GM20431 (cell line): Measurements from ENCODE around the gene EME2.

ENCODE experiments used
- in situ Hi-C: fragments of 300-500 bp; cut with MseI, MboI; formaldehyde crosslinking; loops from one replicate; pipeline ENCODE4 v1.15.0; 2020; ENCODE audit warnings: low sequenced_read_pairs; ENCODE audit not compliant: unreplicated experiment

The EME2 gene

DNA sequence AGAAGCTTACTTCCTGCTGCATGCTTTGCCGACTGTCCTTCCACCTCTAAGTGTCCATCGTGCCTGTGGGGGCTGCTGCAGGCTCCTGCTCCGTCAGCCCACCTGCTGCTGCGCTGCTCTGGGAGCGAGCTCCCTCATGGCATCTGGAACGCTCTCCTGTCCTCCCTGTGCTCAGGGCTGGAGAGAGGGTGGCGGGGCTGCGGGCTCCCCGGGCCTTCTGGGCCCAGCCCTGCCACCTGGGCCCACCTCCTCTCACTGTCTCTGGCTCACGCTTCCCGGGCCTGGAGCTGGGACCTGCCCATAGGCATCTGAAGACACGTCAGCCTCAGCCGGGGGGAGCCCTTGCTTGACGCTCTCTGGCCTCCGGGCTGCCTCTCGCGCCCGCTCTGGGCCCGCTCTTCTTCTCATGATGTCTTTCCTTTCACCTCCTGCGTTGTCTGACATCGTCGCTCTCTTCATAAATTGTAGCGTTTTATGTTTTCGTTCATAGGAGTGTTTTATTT is 28.2 kb upstream of the EME2 start:
- in situ Hi-C loops, result no loop called here

DNA sequence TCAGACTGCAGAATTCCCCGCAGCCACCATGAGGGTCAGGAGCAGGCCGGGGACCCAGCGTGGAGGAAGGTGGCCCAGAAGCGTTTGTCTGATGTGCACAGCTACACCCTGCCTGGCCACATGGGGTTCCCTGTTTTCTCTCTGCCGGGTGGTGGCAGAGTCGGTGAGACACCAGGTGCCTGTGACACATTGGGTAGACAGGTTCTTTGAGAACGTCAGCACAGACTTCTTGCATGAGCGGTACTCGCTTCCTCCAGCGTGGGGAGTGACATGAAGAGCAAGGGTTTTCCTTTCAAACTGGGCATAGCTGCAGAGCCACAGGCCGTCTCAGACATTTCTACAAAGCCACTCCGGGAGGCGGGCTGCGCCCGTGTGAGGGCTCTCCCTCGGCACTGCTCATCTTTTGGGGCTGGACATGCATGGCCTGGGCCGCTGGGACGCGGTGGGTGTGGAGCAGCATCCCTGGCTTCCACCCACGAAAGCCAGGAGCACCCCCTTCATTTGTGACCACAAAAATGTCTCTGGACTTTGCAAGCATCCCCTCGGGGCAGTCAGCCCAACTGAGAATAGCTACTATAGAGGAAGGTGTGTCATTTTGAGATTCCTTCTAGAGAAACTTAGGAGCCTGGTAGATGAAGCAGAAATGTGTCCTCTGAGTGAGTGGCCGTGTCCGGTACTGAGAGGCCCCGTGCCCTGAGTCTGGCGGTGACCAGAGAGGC is 27.3 kb upstream of the EME2 start:
- in situ Hi-C loops, result no loop called here

DNA sequence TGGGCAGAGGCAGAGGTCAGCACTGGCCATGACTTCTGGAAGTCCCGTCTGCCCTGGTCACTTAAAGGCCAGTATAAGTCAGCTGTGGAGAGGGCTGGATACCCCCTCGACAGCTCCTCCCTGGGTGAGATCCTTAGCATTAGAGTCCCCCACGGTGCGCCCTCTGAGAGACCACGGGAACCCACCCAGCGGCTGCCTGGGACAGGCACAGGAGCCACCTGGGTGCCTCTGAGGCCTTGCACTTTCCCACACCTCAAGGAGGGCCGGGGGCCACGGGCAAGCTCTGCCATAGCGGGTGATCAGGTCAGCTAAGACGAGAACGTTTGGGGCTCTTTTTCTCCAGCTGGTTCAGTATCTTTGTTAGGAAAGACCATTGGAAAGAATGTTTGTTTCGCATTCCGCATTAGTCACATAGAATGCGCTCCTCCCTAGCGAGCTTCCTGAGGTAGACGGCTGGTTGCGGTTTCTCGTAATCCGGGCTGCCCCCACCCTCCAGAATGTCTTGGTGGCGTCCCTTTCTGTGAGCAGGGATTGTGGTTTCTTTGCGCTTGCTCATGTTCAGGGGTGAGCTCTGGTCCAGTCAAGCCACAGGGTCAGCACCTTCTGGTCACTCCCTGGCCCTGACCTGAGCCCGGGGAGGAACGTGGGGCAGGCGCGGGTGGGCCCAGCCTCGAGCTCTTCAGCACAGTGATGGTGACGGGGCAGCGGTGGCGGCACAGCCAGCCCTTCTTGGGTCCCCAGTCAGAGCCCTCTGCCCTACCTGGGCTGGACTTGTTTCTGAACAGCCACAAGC is 26.5 kb upstream of the EME2 start:
- in situ Hi-C loops, result no loop called here

DNA sequence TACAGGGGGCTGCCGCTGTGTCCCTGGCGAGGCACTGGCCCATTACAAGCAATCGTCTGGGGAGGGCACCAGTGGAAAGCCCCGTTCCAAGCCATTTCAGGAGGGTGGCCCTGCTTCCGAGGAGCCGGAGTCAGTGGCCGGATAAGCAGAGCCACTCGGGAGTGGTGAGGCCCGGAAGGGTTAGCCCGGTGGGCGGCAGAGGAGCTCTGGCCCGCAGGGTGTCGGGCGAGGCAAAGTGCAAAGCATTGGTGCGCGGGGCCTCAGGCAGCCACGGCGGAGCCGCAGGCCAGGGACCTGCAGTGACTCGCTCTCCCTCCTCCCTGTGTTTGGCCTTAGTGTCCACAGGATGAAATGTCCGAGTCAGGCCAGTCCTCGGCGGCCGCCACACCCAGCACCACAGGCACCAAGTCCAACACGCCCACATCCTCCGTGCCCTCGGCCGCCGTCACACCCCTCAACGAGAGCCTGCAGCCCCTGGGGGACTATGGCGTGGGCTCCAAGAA is 25.9 kb upstream of the EME2 start:
- in situ Hi-C loops, result no loop called here

DNA sequence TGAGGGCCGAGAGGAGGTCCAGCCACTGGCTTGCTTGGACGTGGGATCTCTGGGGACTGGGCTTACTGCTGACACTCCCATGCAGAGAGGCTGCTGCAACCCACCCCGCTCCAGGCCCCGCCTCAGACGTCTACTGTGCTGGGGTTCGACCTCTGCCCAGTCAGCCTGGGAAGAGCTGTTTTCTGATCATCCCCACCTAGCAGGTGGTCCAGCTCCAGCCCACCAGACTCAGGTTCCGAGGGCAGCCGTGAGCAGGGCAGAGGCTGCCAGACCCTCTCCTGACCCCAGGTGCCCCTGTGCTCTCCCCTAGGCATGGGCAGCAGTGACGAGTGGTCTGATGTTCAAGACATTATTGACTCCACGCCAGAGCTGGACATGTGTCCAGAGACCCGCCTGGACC is 24.7 kb upstream of the EME2 start:
- in situ Hi-C loops, result no loop called here

DNA sequence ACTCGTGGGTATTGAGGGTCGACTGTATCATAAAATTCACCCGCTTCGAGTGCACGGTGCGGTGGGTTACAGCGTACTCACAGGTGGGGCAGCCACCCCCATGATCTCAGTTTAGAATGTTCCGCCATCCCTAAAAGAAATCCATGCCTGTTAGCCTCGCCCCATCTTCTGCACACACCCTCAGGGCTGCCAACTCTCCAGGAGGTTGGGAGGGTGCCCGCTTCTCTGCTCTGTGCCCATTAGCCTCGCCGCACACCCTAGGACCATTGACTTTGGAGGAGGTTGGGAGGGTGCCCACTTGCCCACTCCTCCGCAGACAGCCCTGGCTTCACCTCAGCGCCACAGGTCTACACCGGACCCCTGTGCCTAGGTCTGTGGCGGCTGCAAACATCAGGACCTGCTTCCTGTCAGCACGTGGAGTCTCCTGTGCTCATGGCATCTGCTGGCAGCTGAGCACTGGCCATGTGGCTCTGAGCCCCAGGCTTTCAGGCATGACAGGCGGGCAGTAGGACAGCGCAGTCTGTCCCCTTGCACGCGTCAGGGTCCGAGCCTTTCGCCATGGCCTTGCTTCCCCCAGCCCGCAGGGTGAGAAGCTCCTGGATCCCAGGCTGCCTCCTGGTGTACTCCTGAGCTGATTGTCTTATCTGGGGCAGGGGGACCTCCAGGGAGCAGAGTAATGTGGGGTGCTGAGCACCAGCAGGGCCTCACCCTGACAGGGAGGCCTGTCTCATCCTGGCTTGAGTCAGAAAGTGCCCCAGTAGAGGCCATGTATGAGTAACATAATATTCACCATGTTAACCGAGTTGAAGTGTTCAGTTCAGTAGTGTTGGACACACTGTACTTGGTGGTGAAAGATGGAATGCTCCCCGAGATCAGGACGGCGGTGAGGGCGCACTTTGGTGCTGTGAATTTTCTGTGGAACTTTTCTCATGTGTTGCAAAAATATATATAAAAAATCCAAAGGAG is 23.2 kb upstream of the EME2 start:
- in situ Hi-C loops, result no loop called here

DNA sequence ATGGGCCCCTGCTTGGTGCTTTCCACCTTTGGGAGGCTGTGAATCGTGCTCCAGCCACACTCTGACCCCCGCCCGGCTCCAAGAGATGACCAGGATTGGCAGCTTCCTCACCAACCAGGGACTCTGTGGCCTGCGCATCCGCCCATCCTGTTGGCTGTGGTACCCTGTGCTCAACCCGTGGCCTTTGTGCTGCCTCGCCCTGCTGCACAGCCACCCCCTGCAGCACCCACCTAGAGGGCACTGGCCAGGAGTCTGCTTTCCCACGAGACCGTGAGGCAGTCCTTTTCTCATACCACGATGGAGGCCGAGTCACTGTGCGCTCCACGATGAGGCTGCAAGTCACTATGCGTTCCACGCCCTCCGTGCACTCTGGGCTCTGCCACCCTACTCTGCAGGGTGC is 20.7 kb upstream of the EME2 start:
- in situ Hi-C loops, result no loop called here

DNA sequence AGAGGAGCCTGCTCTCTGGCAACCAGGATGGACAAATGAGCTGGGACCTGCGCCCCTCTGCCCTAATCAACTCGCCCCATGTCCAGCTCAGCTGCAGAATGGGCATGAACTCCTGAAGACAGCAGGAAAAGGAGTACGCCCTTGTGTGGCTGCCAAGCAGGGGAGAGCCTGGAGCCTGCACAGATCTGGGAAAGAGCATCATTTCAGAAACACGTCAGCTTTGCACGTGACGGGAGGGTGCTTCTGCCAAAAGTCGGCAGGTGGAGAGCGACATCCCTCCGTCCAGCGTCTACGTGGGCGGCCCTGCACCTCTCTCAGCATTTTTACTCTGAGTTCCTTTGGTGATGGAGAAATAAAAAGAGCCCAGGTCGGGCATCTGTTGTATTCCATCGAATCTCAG is 19.8 kb upstream of the EME2 start:
- in situ Hi-C loops, result no loop called here

DNA sequence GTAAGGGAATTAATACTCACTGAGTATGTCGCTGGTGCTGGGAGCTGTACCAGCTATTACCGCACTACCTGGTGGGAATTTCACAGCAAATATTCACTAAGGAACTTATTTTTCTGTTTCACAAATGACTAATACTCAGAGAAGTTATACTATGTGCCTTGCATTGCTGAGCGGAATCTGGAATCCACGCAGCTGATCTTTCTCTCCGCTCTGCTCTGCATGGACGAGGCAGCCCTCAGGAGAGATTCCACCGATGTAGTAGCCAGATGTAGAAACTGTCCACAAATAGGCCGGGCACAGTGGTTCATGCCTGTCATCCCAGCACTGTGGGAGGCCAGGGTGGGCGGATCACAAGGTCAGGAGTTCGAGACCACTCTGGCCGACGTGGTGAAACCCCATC is 18.4 kb upstream of the EME2 start:
- in situ Hi-C loops, result no loop called here

DNA sequence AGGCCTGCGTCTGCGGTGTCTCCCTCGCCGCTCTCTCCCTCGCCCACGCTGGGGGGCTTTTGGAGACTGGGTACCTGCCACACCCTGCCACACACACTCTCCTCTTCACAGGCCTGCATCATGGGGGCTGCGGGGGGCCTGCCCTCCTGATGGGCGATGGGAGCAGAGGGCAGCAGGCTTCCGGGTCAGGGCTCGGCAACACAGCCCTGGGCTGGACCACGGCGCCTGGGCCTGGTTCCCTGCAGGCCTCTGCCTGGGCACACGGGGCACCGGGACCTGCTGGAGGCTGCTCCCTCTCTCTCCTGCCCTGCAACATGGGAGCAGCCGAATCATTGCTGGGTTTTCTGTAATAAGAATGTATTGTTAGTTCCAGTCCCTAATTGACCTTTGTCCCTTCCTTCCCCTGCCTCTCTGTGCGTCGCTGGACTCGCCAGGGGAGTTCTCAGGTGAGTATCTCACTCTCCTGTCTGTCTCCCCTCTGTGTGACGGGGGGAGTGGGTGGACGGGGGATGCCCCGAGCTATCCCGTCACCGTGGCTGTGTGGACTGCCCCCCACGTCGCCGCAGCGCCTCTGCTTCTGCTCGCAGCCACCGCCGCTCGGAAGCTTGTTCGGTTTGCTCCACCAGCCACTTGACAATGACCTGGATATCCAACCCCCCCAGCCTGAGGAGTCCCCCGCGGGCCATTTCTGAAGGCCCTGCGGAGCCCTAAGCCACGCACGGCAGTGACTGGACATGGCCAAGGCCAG is 14.7 kb upstream of the EME2 start:
- in situ Hi-C loops, result no loop called here

DNA sequence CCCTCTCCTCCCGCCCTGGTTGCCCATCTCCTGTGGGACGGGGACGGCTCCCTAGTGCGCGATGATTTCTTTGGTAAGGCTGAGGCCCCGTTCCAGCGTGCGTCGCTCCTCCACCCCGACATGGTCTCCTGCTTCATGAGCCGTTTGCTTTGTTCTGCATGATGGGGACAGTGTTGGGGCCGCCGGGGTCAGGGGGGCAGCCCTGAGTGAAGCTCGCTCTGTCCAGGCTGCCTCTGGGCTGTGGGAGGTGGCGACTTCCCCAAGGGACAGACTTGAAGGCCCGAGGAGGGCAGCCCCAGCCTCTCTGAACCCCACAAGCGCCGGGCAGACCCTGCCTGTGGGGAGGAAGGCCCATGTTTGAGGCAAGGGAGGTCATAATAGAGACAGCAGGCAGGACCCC is 13.7 kb upstream of the EME2 start:
- in situ Hi-C loops, result no loop called here

DNA sequence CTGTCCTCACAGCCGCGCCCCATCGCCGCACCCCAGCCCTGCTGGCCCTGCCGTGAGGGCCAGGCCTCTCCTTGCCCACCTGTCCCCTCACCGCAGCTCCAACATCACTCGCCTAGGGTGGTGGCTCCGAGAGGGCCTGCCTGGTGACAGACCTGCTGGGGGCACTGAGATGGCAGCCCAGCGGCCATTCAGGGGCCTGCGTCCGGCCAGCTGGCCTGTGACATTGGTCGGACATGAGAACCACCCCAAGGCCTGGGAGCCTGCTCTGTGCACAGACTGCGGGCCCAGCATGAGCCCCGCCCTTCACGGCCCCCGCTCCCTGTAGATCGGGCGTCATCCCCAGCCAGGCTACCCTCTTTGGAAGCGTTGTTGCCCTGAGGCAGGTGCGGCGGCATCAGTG is 13.1 kb upstream of the EME2 start:
- in situ Hi-C loops, result no loop called here

DNA sequence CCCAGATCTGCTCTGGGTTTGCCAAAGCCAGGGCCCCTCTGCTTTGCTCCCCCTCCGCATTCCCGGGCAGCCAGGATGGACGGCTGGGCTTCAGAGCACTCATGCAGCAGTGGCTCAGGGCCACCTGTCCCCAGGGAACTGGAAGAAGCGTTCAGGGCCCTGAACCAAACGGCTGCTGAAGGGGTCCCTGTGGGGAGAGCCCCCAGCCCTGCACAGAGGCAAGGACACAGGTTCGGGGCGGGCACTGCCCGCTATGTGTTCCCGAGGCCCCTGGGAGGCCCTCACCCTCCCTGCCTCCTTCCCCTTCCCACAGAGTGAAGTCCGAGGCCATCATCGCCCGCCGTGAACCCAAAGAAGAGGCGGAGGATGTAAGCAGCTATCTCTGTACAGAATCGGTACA is 11.7 kb upstream of the EME2 start:
- in situ Hi-C loops, result no loop called here

DNA sequence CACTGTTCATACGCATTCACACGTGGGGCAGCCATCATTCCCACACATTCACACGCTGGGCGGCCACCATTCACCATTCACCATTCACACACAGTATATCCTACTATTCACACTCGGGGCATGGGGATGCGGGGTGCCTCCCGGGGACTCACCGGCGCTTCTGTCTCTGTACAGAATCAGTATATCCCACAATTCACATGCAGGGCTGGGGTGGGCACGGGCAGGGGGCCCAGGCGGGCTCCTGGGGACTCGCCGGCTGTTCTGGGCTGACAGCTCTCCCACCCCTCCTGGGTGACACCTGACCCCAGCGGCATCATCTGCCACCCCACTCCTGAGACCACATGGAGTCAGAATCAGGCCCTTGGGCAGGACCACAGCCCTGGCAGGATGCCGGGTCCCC is 10.9 kb upstream of the EME2 start:
- in situ Hi-C loops, result no loop called here

DNA sequence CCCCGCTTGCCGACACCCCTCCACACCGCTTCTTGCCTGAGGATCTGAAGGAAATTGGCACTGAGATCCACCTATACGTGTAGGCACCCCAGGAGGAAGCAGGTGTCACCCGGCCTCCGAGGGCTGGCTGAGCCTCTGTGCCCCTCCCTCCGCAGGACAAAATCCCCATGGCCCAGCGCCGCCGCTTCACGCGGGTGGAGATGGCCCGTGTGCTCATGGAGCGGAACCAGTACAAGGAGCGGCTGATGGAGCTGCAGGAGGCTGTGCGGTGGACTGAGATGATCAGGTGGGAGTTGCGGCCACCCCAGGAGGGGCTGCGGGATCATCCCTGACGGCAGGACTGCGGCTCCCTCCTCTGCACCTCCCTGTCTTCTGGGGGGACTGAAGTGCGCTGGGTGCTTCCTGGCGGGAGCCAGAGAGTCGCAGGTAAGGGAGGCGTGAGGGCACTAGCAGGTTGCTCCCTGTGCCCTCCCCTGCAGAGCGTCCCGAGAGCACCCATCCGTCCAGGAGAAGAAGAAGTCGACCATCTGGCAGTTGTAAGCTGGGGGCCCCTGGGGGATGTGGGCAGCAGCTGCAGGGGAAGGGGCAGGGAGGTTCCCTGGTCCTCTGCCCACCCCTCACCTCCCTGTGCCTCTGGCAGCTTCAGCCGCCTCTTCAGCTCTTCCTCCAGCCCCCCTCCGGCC is 10.3 kb upstream of the EME2 start:
- in situ Hi-C loops, result no loop called here

DNA sequence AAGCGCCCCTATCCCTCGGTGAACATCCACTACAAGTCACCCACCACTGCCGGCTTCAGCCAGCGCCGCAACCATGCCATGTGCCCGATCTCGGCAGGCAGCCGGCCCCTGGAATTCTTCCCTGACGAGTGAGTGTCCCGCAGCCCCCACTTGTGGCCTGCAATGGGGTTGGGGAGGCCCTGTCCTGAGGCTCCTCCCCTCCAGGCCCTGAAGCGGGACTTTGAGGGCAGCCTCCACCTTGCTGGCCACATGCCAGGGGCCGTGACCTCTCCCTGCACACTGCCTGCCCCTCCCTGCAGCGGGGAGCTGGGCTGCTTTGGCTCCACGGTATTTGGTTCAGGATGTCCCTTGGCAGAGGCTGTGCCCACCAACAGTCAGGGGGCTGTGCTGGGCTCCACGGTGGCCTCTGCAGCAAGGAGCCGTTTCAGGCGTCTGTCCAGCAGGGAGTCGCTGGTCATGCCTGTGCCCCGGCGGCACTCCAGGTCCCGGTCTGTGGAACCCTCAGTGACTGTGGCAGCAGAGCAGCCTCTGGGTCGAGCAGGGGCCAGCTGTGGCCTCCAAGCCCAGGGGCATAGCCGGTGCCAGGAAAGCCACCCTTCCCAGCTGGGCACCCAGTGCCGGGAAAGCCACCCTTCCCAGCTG is 9.6 kb upstream of the EME2 start:
- in situ Hi-C loops, result no loop called here

DNA sequence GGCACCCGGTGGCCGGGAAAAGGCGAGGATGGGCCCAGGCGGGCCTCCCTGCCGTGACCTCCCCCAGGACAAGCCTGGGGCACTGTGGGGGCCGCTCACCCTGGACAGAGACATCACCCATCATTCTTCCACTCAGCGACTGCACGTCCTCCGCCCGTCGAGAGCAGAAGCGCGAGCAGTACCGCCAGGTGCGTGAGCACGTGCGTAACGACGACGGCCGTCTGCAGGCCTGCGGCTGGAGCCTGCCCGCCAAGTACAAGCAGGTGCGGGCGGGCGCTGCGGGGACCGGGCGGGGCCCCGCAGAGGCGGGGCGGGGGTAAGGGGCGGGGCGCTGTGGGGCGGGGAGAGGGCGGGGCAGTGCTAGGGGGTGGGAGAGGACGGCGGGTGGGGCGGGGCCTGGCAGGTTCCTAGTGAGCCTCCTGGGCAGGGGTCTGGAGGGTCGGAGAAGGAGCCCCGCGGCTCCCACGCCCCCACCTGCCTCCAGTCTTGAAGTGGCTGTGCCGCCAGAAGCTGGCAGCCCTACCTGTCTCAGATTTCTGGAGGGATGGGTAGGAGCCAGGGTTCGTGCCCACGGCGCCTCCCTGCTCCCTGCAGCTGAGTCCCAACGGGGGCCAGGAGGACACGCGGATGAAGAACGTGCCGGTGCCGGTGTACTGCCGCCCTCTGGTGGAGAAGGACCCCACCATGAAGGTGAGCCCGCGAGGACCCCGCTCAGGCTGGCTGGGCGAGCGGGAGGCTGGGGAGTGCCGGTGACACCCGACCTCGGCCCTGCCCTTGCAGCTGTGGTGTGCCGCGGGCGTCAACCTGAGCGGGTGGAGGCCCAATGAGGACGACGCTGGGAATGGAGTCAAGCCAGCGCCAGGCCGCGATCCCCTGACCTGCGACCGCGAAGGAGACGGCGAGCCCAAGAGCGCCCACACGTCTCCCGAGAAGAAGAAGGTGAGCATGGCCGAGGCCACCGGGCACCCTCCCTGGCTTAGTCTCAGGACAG is 8.8 kb upstream of the EME2 start:
- in situ Hi-C loops, result no loop called here
